22Rv1 (cell line): ENCODE data around the gene COL23A1.

ENCODE experiments used
- CTCF ChIP-seq: fragments of 450-650 bp; IDR thresholded peaks from 2 replicates; pipeline ENCODE4 v1.5.1; 2017; ENCODE audit warnings: mild to moderate bottlenecking
- ZFX ChIP-seq: fragments of 450-650 bp; IDR thresholded peaks from 2 replicates; pipeline ENCODE4 v1.6.1; 2017; ENCODE audit warnings: antibody characterized with exemption, borderline replicate concordance

DNA sequence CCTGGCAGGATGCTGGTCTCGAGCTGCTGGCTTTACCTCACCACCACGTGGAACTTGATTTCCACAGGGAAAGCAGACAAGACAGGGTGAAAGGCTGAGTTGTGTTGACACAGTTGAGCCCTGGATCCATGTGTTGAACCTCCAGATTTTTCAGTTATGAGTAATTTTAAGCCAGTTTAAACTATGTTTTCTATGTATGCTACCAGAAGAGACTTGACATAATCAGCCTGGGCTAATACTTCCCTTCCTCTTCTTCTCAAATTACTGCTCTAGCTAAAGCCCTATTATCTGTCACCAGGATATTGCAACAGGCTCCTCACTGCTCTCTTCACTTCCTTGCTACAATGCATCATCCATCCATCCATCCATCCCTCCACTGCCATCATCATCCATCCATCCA, 345.6 kb downstream of the COL23A1 start:
- no peak for TF ChIP-seq CTCF
- no peak for TF ChIP-seq ZFX
